SK-N-MC (cell line): ENCODE data around the gene UBE2V1.

Source experiments
- EZH2 ChIP-seq: fragments of 200-600 bp; sonication (generic); IDR thresholded peaks from one replicate; pipeline ENCODE4 v1.6.1; 2017; ENCODE audit warnings: antibody characterized with exemption
- POLR2AphosphoS5 ChIP-seq: IDR thresholded peaks from 2 replicates; pipeline ENCODE4 v1.6.1; 2012; ENCODE audit warnings: mild to moderate bottlenecking, low read depth, low read length, borderline replicate concordance

GRCh38 chr20:50141811-50142561 lies 29.0 kb upstream of the UBE2V1 start:
- no peak for TF ChIP-seq POLR2AphosphoS5
- no peak for TF ChIP-seq EZH2
